Fibroblast of villous mesenchyme (primary cell): ENCODE measurements around the gene CPSF2. TPM values are rescaled to one million over a fixed set of nuclear protein-coding genes. Genes with fewer than 3 reads are reported as not detected.

Source experiments
- DNase-seq: peaks from one replicate; pipeline ENCODE4 v3.0.0-alpha.2; 2010; ENCODE audit warnings: low read depth
- H3K4me3 ChIP-seq: 2 replicates; pipeline ENCODE4 v1.5.1; 2011; ENCODE audit warnings: low read depth, mild to moderate bottlenecking, low read length
- CTCF ChIP-seq: IDR thresholded peaks from 2 replicates; pipeline ENCODE4 v1.5.1; 2012; ENCODE audit warnings: low read depth, mild to moderate bottlenecking, low read length; ENCODE audit not compliant: insufficient read depth
- total RNA-seq: library from RNA; depleted of rRNA; stranded (reverse); fragments of >200 nt; gene quantifications from 2 replicates; pipeline ENCODE4 v1.2.3, GENCODE V29; 2012

The CPSF2 gene
- total RNA-seq, 1 donor = 67.8 TPM

DNA sequence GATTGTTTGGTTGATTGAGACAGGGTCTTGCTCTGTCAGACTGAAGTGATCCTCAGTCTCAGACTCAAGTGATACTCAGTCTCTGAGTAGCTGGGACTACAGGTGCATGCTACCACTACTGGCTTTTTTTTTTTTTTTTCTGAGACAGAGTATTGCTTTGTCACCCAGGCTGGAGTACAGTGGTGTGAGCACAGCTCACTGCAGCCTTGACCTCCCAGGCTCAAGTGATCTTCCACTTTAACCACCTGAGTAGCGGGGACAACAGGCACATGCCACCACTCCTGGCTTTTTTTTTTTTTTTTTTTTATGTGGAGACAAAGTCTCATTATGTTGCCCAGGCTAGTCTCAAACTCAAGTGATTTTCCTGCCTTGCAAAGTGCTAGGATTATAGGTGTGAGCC is 31.8 kb downstream of the CPSF2 start:
- H3K4me3 ChIP-seq = no peak overlapping the region
- no peak for DNase-seq
- no peak for TF ChIP-seq CTCF

DNA sequence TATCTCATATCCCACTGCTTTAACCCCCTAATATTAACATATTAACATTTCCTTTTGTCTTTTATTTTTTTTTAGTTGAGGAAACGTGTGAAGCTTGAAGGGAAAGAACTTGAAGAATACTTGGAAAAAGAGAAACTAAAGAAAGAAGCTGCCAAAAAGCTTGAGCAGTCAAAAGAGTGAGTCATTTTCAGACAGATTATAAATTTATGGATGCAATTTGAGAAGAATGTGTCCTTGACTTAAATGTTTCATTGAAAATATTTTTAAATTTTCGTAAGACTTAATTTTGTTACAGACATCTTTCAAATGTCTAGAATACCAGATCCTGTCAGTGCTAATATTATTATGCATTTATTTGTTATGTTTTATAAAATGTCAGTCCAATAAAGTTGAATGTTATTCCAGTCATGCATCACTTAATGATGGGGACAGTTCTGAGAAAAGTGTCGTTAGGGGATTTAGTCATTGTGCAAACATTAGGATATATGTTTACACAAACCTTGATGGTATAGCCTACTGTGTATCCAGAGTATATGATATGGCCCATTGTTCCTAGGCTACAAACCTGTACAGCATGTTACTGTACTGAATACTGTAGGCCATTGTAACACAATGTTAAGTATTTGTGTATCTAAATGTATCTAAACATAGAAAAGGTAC is 32.6 kb downstream of the CPSF2 start:
- no peak for TF ChIP-seq CTCF
- no peak for DNase-seq
- H3K4me3 ChIP-seq = no peak overlapping the region

GRCh38 chr14:92160619-92161018 is 38.9 kb downstream of the CPSF2 start:
- H3K4me3 ChIP-seq = no peak overlapping the region
- peak; percentile 81 for DNase-seq
- no peak for TF ChIP-seq CTCF

DNA sequence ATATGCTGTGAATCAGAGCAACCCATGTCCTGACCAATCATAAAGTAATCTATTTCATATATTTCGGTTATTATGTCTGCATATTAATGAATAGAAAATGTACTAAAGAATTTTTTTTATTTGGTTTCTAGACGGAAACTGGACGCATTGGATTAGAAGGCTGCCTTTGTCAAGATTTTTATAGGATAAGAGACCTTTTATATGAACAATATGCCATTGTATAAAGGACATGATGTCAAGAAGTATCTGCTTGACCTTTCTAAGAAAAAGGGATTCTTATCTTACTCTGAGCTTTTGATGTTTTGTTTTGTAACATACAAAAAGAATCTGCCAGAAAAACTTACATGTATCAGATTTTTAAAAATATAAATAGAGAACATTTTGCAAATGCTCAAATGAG is 39.8 kb downstream of the CPSF2 start:
- H3K4me3 ChIP-seq = no peak overlapping the region
- no peak for DNase-seq
- no peak for TF ChIP-seq CTCF

- no peak for DNase-seq
- H3K4me3 ChIP-seq = no peak overlapping the region
- no peak for TF ChIP-seq CTCF
Observed at GRCh38 chr14:92164958-92165357, 43.2 kb downstream of the CPSF2 start.

- no peak for TF ChIP-seq CTCF
- peak; percentile 58 for DNase-seq
- no peak overlapping the region for H3K4me3 ChIP-seq
Observed at GRCh38 chr14:92173668-92174067, 51.9 kb downstream of the CPSF2 start.

DNA sequence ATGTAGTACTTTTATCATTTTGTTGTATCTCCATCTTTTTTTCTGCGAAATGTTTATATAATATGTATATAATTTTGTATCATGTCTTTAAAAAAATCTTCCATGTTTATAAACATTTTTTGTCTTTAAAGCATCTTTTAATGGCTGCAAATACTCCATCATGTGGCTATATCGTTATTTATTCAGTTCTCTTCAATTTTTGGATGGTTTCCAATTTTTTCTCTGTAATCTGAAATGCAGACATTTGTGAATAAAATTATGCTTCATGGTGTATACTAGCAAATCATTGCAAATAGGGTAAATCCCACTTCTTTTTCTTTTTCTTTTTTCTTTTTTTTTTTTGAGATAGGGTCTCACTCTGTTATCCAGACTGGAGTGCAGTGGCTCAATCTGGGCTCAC is 54.0 kb downstream of the CPSF2 start:
- no peak overlapping the region for H3K4me3 ChIP-seq
- TF ChIP-seq CTCF = no peak
- DNase-seq = no peak
